Measurements from ENCODE around the gene DHRS13.

DNA sequence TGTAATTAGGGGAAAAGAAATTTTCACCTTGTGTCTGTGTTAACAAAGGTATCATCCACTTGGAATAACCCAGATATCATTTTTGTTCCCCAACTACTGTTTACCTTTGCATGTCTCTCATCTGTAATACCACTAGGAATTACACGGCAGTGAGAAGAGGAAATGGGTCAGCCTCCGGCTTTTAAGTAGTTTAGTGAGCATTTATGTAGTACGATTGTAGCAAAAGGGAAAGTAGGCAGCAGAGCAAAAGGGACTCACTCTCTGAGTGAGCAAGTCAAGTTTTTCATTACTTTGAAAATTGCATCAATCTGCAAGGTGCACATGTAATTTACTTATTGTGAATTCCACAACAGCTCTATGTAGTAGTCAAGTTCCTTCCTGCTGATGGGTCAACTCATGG is 37.3 kb upstream of the DHRS13 start:
- no peak for TF ChIP-seq GATA2 (IDR thresholded peaks at IDR 0.05; ENCODE audit: low read depth, low read length)
- TF ChIP-seq GATA3 (IDR thresholded peaks at IDR 0.05; ENCODE audit: low read depth, low read length), result no peak
